Measurements from ENCODE around the gene SLC16A7. TPM values are rescaled to one million over a fixed set of nuclear protein-coding genes. Genes with fewer than 3 reads are reported as not detected.

The SLC16A7 gene
- total RNA-seq, 1 donor from 2014 or later: 25.0 TPM

- no peaks in the 10 kb centered on the region for H3K36me3 Mint-ChIP-seq (ENCODE audit: low read depth)
- peaks cover 17% of the 10 kb centered on the region for H3K4me1 Mint-ChIP-seq (ENCODE audit: low read depth)
- no peak for TF ChIP-seq CTCF (IDR thresholded peaks at IDR 0.05)
- H3K9me3 Mint-ChIP-seq (ENCODE audit: low read depth): no peaks in the 10 kb centered on the region
- H3K4me3 Mint-ChIP-seq (ENCODE audit: unreplicated experiment): no peak overlapping the region
- DNase-seq (ENCODE audit: low spot score): no peak
- no peak overlapping the region for H3K27ac Mint-ChIP-seq (ENCODE audit: unreplicated experiment)
- no peaks in the 10 kb centered on the region for H3K27me3 Mint-ChIP-seq (ENCODE audit: low read depth)
These were observed 139.4 kb downstream of the SLC16A7 start for GRCh38 chr12:59735231-59735630.

DNA sequence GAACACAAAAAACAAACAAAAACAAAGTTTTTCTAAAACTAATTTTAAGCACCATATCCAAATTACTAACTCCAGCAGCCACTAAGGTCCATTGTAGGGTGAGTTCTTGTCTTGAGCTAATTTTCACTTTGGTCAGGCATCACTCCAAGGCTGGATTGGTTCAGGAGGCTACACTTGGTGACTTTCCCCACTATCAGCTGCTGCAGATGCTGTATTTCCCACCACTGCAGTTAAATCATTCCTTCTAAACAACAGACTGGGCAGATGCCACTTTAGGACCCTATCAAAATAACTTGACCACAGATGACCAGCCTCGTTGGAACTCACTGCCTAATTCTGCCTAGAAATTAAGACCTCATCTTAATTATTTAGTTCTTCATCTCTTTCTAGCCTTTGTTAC, 140.5 kb downstream of the SLC16A7 start:
- Mint-ChIP-seq H3K36me3 (ENCODE audit: low read depth) (no peaks in the 10 kb centered on the region), H3K4me1 (ENCODE audit: low read depth) (peaks cover 17% of the 10 kb centered on the region), H3K9me3 (ENCODE audit: low read depth) (no peaks in the 10 kb centered on the region), H3K27ac (ENCODE audit: unreplicated experiment) (no peak overlapping the region), H3K4me3 (ENCODE audit: unreplicated experiment) (no peak overlapping the region), H3K27me3 (ENCODE audit: low read depth) (no peaks in the 10 kb centered on the region)
- TF ChIP-seq CTCF (IDR thresholded peaks at IDR 0.05): no peak
- no peak for DNase-seq (ENCODE audit: low spot score)

GRCh38 chr12:59736786-59737185, 141.0 kb downstream of the SLC16A7 start:
- H3K4me3 Mint-ChIP-seq (ENCODE audit: unreplicated experiment): no peak overlapping the region
- H3K36me3 Mint-ChIP-seq (ENCODE audit: low read depth): no peaks in the 10 kb centered on the region
- H3K4me1 Mint-ChIP-seq (ENCODE audit: low read depth): peaks cover 17% of the 10 kb centered on the region
- H3K27me3 Mint-ChIP-seq (ENCODE audit: low read depth): no peaks in the 10 kb centered on the region
- DNase-seq (ENCODE audit: low spot score): no peak
- no peaks in the 10 kb centered on the region for H3K9me3 Mint-ChIP-seq (ENCODE audit: low read depth)
- no peak for TF ChIP-seq CTCF (IDR thresholded peaks at IDR 0.05)
- no peak overlapping the region for H3K27ac Mint-ChIP-seq (ENCODE audit: unreplicated experiment)

- DNase-seq (ENCODE audit: low spot score): no peak
- H3K4me1 Mint-ChIP-seq (ENCODE audit: low read depth): peaks cover 20% of the 10 kb centered on the region
- H3K27ac Mint-ChIP-seq (ENCODE audit: unreplicated experiment): peak overlapping the region; percentile 1
- no peaks in the 10 kb centered on the region for H3K9me3 Mint-ChIP-seq (ENCODE audit: low read depth)
- TF ChIP-seq CTCF (IDR thresholded peaks at IDR 0.05): no peak
- no peaks in the 10 kb centered on the region for H3K27me3 Mint-ChIP-seq (ENCODE audit: low read depth)
- H3K4me3 Mint-ChIP-seq (ENCODE audit: unreplicated experiment): no peak overlapping the region
- H3K36me3 Mint-ChIP-seq (ENCODE audit: low read depth): no peaks in the 10 kb centered on the region
These were observed 142.1 kb downstream of the SLC16A7 start for GRCh38 chr12:59737725-59738463.

- peaks cover 3% of the 10 kb centered on the region for H3K36me3 Mint-ChIP-seq (ENCODE audit: low read depth)
- H3K4me1 Mint-ChIP-seq (ENCODE audit: low read depth): peaks cover 12% of the 10 kb centered on the region
- no peak for DNase-seq (ENCODE audit: low spot score)
- no peaks in the 10 kb centered on the region for H3K27me3 Mint-ChIP-seq (ENCODE audit: low read depth)
- TF ChIP-seq CTCF (IDR thresholded peaks at IDR 0.05): no peak
- no peak overlapping the region for H3K4me3 Mint-ChIP-seq (ENCODE audit: unreplicated experiment)
- no peaks in the 10 kb centered on the region for H3K9me3 Mint-ChIP-seq (ENCODE audit: low read depth)
- H3K27ac Mint-ChIP-seq (ENCODE audit: unreplicated experiment): no peak overlapping the region
These were observed 147.0 kb downstream of the SLC16A7 start for GRCh38 chr12:59742841-59743240.

Data from chondrocyte (in vitro differentiated cells).